GM12891 (cell line): ENCODE measurements around the gene UBE2D3.

Experiments
- DNase-seq: peaks from one replicate; pipeline ENCODE4 v3.0.0; 2011; ENCODE audit warnings: low spot score; ENCODE audit not compliant: insufficient read length
- FAIRE-seq: peaks from 2 replicates; lab custom pipeline; 2011; peaks lifted over from hg19 to GRCh38; lab: Jason Lieb, UNC
- PAX5 ChIP-seq: IDR thresholded peaks from 2 replicates; pipeline ENCODE4 v1.6.1; 2011; ENCODE audit warnings: low read length, moderate library complexity, mild to moderate bottlenecking; ENCODE audit not compliant: insufficient read depth, severe bottlenecking
- POLR2A ChIP-seq: IDR thresholded peaks from 2 replicates; pipeline ENCODE4 v1.6.1; 2011; ENCODE audit warnings: low read depth, low read length, control low read depth
- POLR2AphosphoS5 ChIP-seq: IDR thresholded peaks from 2 replicates; pipeline ENCODE4 v1.6.1; 2011; ENCODE audit warnings: low read depth, low read length, control low read depth
- POU2F2 ChIP-seq: IDR thresholded peaks from 2 replicates; pipeline ENCODE4 v1.6.1; 2011; ENCODE audit warnings: low read depth, mild to moderate bottlenecking, control low read depth, low read length, moderate library complexity
- SPI1 ChIP-seq: IDR thresholded peaks from 2 replicates; pipeline ENCODE4 v1.6.1; 2011; ENCODE audit warnings: low read depth, low read length, control low read depth
- TAF1 ChIP-seq: IDR thresholded peaks from 2 replicates; pipeline ENCODE4 v1.6.1; 2011; ENCODE audit warnings: low read depth, low read length, control low read depth

UBE2D3 gene

GRCh38 chr4:102779204-102779603 lies 48.1 kb downstream of the UBE2D3 start:
- DNase-seq: no peak
- no peak for FAIRE-seq
- TF ChIP-seq POLR2AphosphoS5 (no peak), POLR2A (no peak)

- no peak for TF ChIP-seq POLR2AphosphoS5
- TF ChIP-seq SPI1: no peak
- no peak for TF ChIP-seq POLR2A
- TF ChIP-seq TAF1: no peak
- TF ChIP-seq PAX5: no peak
- no peak for TF ChIP-seq POU2F2
- peak; percentile 67 for FAIRE-seq
- DNase-seq: no peak
Observed at GRCh38 chr4:102778720-102779119, 48.6 kb downstream of the UBE2D3 start.

- no peak for DNase-seq
- FAIRE-seq: no peak
- no peak for TF ChIP-seq POU2F2
- no peak for TF ChIP-seq TAF1
- no peak for TF ChIP-seq POLR2AphosphoS5
- TF ChIP-seq SPI1: no peak
Observed at GRCh38 chr4:102775805-102776204, 51.5 kb downstream of the UBE2D3 start.

- DNase-seq: no peak
- TF ChIP-seq TAF1 (no peak), PAX5 (no peak), SPI1 (no peak), POLR2A (no peak), POU2F2 (no peak), POLR2AphosphoS5 (no peak)
- peak; percentile 33 for FAIRE-seq
Observed at GRCh38 chr4:102774254-102774653, 53.1 kb downstream of the UBE2D3 start.

GRCh38 chr4:102772738-102773340 lies 54.5 kb downstream of the UBE2D3 start:
- FAIRE-seq (no peak), DNase-seq (no peak)
- no peak for TF ChIP-seq POLR2A
- TF ChIP-seq POU2F2: no peak
- no peak for TF ChIP-seq TAF1
- TF ChIP-seq SPI1: no peak
- TF ChIP-seq POLR2AphosphoS5: no peak
- TF ChIP-seq PAX5: no peak

- no peak for TF ChIP-seq POLR2A
- TF ChIP-seq POLR2AphosphoS5: no peak
- no peak for TF ChIP-seq SPI1
- TF ChIP-seq POU2F2: no peak
- TF ChIP-seq PAX5: no peak
- no peak for TF ChIP-seq TAF1
- FAIRE-seq (no peak), DNase-seq (no peak)
Observed at GRCh38 chr4:102764901-102765300, 62.5 kb downstream of the UBE2D3 start.

GRCh38 chr4:102761906-102762305 lies 65.4 kb downstream of the UBE2D3 start:
- TF ChIP-seq POLR2A (no peak), POU2F2 (no peak)
- no peak for DNase-seq
- FAIRE-seq: no peak

GRCh38 chr4:102761296-102761701 lies 66.1 kb downstream of the UBE2D3 start:
- DNase-seq: peak; percentile 11
- FAIRE-seq: no peak
- TF ChIP-seq PAX5 (no peak), SPI1 (0 out of 2 replicates have a peak, but pooled peaks have one; percentile 1), TAF1 (no peak), POU2F2 (no peak), POLR2AphosphoS5 (no peak)

- TF ChIP-seq POLR2AphosphoS5: peak; percentile 91
- TF ChIP-seq TAF1: 0 out of 2 replicates have a peak, but pooled peaks have one; percentile 39
- TF ChIP-seq POU2F2: peak; percentile 10; the same call in 1 of the 2 replicates
- TF ChIP-seq PAX5: peak; percentile 36
- TF ChIP-seq POLR2A: peak; percentile 91
- TF ChIP-seq SPI1: no peak
- FAIRE-seq (peak; percentile 87), DNase-seq (peak; percentile 92)
Observed at GRCh38 chr4:102760645-102761295, 66.6 kb downstream of the UBE2D3 start, which contains the start of gene MANBA. Gene MANBA (minus strand): TSS chr4:102760968. CDS start chr4:102760894, 74 bp downstream.

GRCh38 chr4:102759831-102760644 lies 67.3 kb downstream of the UBE2D3 start:
- peak; percentile 41 for DNase-seq
- TF ChIP-seq POU2F2: peak; percentile 48; the same call in 1 of the 2 replicates
- TF ChIP-seq SPI1: 0 out of 2 replicates have a peak, but pooled peaks have one; percentile 35
- no peak for TF ChIP-seq POLR2A
- no peak for TF ChIP-seq PAX5
- TF ChIP-seq POLR2AphosphoS5: no peak
- no peak for FAIRE-seq
